Measurements from ENCODE around the gene TJP1. TPM values are rescaled to one million over a fixed set of nuclear protein-coding genes. Genes with fewer than 3 reads are reported as not detected.

Gene TJP1
- total RNA-seq, 4 donors from 2014 or later, result 72.4 to 191 (median 136) TPM

DNA sequence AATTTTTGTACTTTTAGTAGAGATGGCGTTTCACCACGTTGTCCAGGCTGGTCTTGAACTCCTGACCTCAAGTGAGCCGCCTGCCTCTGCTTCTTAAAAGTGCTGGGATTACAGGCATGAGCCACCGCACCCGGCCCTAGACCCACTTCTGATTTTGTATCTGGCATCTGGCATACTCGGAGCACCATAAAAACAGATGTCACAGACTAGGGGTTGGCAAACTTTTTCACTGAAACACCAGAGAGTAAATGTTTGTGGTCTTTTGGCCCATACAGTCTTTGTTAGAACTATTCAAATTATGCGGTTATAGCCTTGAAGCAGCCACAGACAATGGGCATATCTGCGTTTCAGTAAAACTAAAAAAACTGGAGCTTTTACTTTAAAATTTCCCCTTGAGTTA, 110.7 kb downstream of the TJP1 start:
- Histone ChIP-seq H3K9me3 (no peaks in the 10 kb centered on the region), H3K4me1 (no peaks in the 10 kb centered on the region), H3K27me3 (no peaks in the 10 kb centered on the region), H3K4me3 (no peak overlapping the region), H3K27ac (no peak overlapping the region), H3K36me3 (no peaks in the 10 kb centered on the region)
- TF ChIP-seq, protein P1, sequence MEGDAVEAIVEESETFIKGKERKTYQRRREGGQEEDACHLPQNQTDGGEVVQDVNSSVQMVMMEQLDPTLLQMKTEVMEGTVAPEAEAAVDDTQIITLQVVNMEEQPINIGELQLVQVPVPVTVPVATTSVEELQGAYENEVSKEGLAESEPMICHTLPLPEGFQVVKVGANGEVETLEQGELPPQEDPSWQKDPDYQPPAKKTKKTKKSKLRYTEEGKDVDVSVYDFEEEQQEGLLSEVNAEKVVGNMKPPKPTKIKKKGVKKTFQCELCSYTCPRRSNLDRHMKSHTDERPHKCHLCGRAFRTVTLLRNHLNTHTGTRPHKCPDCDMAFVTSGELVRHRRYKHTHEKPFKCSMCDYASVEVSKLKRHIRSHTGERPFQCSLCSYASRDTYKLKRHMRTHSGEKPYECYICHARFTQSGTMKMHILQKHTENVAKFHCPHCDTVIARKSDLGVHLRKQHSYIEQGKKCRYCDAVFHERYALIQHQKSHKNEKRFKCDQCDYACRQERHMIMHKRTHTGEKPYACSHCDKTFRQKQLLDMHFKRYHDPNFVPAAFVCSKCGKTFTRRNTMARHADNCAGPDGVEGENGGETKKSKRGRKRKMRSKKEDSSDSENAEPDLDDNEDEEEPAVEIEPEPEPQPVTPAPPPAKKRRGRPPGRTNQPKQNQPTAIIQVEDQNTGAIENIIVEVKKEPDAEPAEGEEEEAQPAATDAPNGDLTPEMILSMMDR (IDR thresholded peaks at IDR 0.05), result no peak
- TF ChIP-seq POLR2A (IDR thresholded peaks at IDR 0.05), result no peak
- no peak for DNase-seq
- intact Hi-C loops (cut with DNase I; ENCODE audit: low total_unique reads), result no loop called here

GRCh38 chr15:29708519-29708918, 113.7 kb downstream of the TJP1 start:
- no peak for DNase-seq
- no peak for TF ChIP-seq POLR2A (IDR thresholded peaks at IDR 0.05)
- TF ChIP-seq, protein P1 (IDR thresholded peaks at IDR 0.05), result no peak
- Histone ChIP-seq H3K4me3 (no peak overlapping the region), H3K4me1 (no peaks in the 10 kb centered on the region), H3K36me3 (no peaks in the 10 kb centered on the region), H3K9me3 (no peaks in the 10 kb centered on the region), H3K27ac (no peak overlapping the region), H3K27me3 (no peaks in the 10 kb centered on the region)
- intact Hi-C loops (cut with DNase I; ENCODE audit: low total_unique reads), result no loop called here

DNA sequence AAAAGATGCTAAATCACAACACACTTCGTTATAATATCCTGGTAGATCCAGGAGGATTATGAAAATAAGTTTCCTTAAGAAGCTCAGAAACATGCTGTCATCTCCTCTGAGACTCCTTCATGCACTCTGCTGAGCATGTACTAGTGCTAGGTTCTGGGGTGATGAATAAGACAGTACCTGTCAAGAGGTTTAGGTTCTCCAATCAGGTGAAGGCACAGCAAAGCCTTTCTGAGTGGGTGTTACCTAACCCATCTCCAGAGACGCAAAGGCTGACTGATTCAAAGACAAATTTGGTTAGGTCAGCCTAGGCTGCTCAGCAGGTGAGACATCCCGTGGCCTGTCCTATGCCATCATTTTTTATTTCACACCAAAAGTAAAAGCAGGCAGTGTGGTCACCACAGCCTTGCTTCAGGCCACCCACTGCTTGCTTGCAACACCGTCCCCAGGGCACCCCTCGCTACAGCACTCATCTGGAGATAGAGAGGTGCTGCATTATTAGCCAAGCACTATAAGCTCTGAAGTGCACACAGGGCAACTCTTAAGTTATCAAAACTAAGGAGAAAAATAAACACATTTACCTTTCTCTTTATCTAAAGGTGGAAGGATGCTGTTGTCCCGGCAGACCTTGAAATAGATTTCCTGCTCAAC, 117.2 kb downstream of the TJP1 start:
- TF ChIP-seq, protein P1 (IDR thresholded peaks at IDR 0.05), result no peak
- no peak for TF ChIP-seq POLR2A (IDR thresholded peaks at IDR 0.05)
- H3K4me3 ChIP-seq, result no peak overlapping the region
- H3K27ac ChIP-seq, result no peak overlapping the region
- no peaks in the 10 kb centered on the region for H3K9me3 ChIP-seq
- no peaks in the 10 kb centered on the region for H3K27me3 ChIP-seq
- intact Hi-C loops (cut with DNase I; ENCODE audit: low total_unique reads), result no loop called here
- H3K4me1 ChIP-seq, result no peaks in the 10 kb centered on the region
- no peak for DNase-seq
- H3K36me3 ChIP-seq, result no peaks in the 10 kb centered on the region

DNA sequence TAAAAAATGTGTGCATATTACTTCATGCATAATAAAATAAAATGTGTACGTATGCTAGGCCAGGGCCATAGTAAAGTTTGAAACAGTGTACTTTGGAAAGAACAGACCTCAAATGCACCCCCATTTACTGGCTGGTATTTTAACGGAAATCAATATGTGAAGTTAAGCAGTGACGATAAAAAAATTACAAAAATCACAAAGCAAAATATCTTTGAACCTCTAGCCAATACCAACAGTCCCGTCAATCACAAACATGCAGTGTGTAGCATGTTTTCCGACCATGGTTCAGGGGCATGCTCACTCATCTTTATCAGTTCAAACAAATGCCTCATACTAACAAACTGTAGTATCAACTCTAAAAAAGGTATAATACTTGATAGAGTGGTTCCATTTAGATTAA, 121.1 kb downstream of the TJP1 start:
- no peaks in the 10 kb centered on the region for H3K4me1 ChIP-seq
- TF ChIP-seq POLR2A (IDR thresholded peaks at IDR 0.05), result no peak
- TF ChIP-seq, protein P1 (IDR thresholded peaks at IDR 0.05), result no peak
- no peaks in the 10 kb centered on the region for H3K36me3 ChIP-seq
- H3K9me3 ChIP-seq, result no peaks in the 10 kb centered on the region
- no peaks in the 10 kb centered on the region for H3K27me3 ChIP-seq
- H3K4me3 ChIP-seq, result no peak overlapping the region
- DNase-seq, result no peak
- intact Hi-C loops (cut with DNase I; ENCODE audit: low total_unique reads), result no loop called here
- no peak overlapping the region for H3K27ac ChIP-seq

GRCh38 chr15:29700296-29700695, 122.0 kb downstream of the TJP1 start:
- DNase-seq, result no peak
- intact Hi-C loops (cut with DNase I; ENCODE audit: low total_unique reads), result no loop called here
- Histone ChIP-seq H3K4me3 (no peak overlapping the region), H3K4me1 (no peaks in the 10 kb centered on the region), H3K36me3 (no peaks in the 10 kb centered on the region), H3K27ac (no peak overlapping the region), H3K27me3 (no peaks in the 10 kb centered on the region), H3K9me3 (no peaks in the 10 kb centered on the region)
- TF ChIP-seq, protein P1 (IDR thresholded peaks at IDR 0.05), result no peak
- no peak for TF ChIP-seq POLR2A (IDR thresholded peaks at IDR 0.05)
